HG03520 (cell line): Measurements from ENCODE around the gene TMEM63A.
A peak's percentile ranks its signal among the peaks of the same experiment; 100 is the strongest.
"Not testable (repeated sequence)": the region's sequence is repeated elsewhere in the genome, so short reads cannot be mapped to it uniquely, and the experiment has no call there.

Experiments
- ATAC-seq: cut with Tn5 transposase; IDR thresholded peaks from one replicate; pipeline ENCODE4 v1.9.1; 2021; ENCODE audit warnings: mild to moderate bottlenecking, moderate library complexity; ENCODE audit not compliant: unreplicated experiment

TMEM63A gene

GRCh38 chr1:225909477-225909876, 27.3 kb upstream of the TMEM63A start:
- no peak for ATAC-seq

GRCh38 chr1:225908773-225909172, 26.6 kb upstream of the TMEM63A start:
- no peak for ATAC-seq

- no peak for ATAC-seq
These were observed 25.9 kb upstream of the TMEM63A start for GRCh38 chr1:225908013-225908640.

- ATAC-seq, result no peak
These were observed 25.2 kb upstream of the TMEM63A start for GRCh38 chr1:225907341-225907740.

GRCh38 chr1:225906467-225906866, 24.3 kb upstream of the TMEM63A start:
- no peak for ATAC-seq

GRCh38 chr1:225903623-225904022, 21.4 kb upstream of the TMEM63A start:
- ATAC-seq, result no peak

- ATAC-seq, result no peak
These were observed 17.1 kb upstream of the TMEM63A start for GRCh38 chr1:225899044-225899925.

GRCh38 chr1:225897595-225898514, 15.7 kb upstream of the TMEM63A start:
- ATAC-seq, result no peak

- peak; percentile 100 for ATAC-seq
These were observed 14.9 kb upstream of the TMEM63A start for GRCh38 chr1:225896937-225897549.

GRCh38 chr1:225896494-225896893, 14.3 kb upstream of the TMEM63A start:
- no peak for ATAC-seq

GRCh38 chr1:225892307-225892706, 10.1 kb upstream of the TMEM63A start:
- ATAC-seq, result no peak

- no peak for ATAC-seq
These were observed 9.2 kb upstream of the TMEM63A start for GRCh38 chr1:225891229-225891972.

- ATAC-seq, result no peak
These were observed 8.4 kb upstream of the TMEM63A start for GRCh38 chr1:225890346-225891228.

GRCh38 chr1:225889743-225890142, 7.6 kb upstream of the TMEM63A start:
- ATAC-seq, result no peak

GRCh38 chr1:225888898-225889601, 6.9 kb upstream of the TMEM63A start, which contains the start of gene LEFTY1:
Gene LEFTY1, minus strand, starts transcription at chr1:225889146. Its CDS starts 80 bp downstream, at chr1:225889066.
- ATAC-seq, result no peak

- ATAC-seq, result no peak
These were observed 6.2 kb upstream of the TMEM63A start for GRCh38 chr1:225888289-225888897.

- ATAC-seq, result not testable (repeated sequence)
These were observed 5.5 kb upstream of the TMEM63A start for GRCh38 chr1:225887554-225888288.
